Keratinocyte (primary cell): Measurements from ENCODE around the gene STRBP. TPM values are rescaled to one million over a fixed set of nuclear protein-coding genes. Genes with fewer than 3 reads are reported as not detected.

Source experiments
- DNase-seq: peaks from one replicate; pipeline ENCODE4 v3.0.0-alpha.2; 2011; ENCODE audit warnings: low read depth, missing footprints, low spot score
- FAIRE-seq: peaks from 2 replicates; lab custom pipeline; 2011; peaks lifted over from hg19 to GRCh38; lab: Jason Lieb, UNC
- H2AFZ ChIP-seq: 2 replicates; pipeline ENCODE4 v1.6.0; 2012; ENCODE audit warnings: low read length, control low read depth, inconsistent platforms; ENCODE audit not compliant: control insufficient read depth
- H3K27ac ChIP-seq: 2 replicates; pipeline ENCODE4 v1.5.1; 2011; ENCODE audit warnings: low read length; ENCODE audit not compliant: control insufficient read depth, insufficient read depth
- H3K27me3 ChIP-seq: 3 replicates; pipeline ENCODE4 v1.6.0; 2011; ENCODE audit warnings: low read length; ENCODE audit not compliant: control insufficient read depth, insufficient read depth; ENCODE audit errors: extremely low read depth
- H3K36me3 ChIP-seq, 2 experiments: 2 replicates in 1 of 2; 3 replicates in 1 of 2; pipeline ENCODE4 v1.5.1; 2011; ENCODE audit warnings: low read length in 2 of 2, mild to moderate bottlenecking in 1 of 2; ENCODE audit not compliant: control insufficient read depth in 2 of 2, insufficient read depth in 2 of 2; ENCODE audit errors: extremely low read depth in 1 of 2
- H3K4me1 ChIP-seq: 3 replicates; pipeline ENCODE4 v1.5.1; 2011; ENCODE audit warnings: low read length; ENCODE audit not compliant: control insufficient read depth, insufficient read depth; ENCODE audit errors: extremely low read depth
- H3K4me2 ChIP-seq: 3 replicates; pipeline ENCODE4 v1.6.0; 2011; ENCODE audit warnings: low read depth, low read length; ENCODE audit not compliant: control insufficient read depth, insufficient read depth; ENCODE audit errors: extremely low read depth
- H3K4me3 ChIP-seq, 3 experiments: fragments of 200-600 bp in 1 of 3; sonication (generic) in 1 of 3; 2 replicates in 2 of 3; 3 replicates in 1 of 3; pipeline ENCODE4 v1.5.1; 2011 to 2016; ENCODE audit warnings: low read length in 3 of 3, mild to moderate bottlenecking in 3 of 3, control low read depth in 2 of 3, inconsistent platforms in 1 of 3, low read depth in 1 of 3, mixed read lengths in 1 of 3, mixed run types in 1 of 3, moderate library complexity in 1 of 3; ENCODE audit not compliant: control insufficient read depth in 2 of 3, insufficient read depth in 2 of 3; ENCODE audit errors: extremely low read depth in 1 of 3
- H3K79me2 ChIP-seq: 2 replicates; pipeline ENCODE4 v1.6.0; 2012; ENCODE audit warnings: low read length; ENCODE audit not compliant: control insufficient read depth, insufficient read depth
- H3K9ac ChIP-seq: 3 replicates; pipeline ENCODE4 v1.6.0; 2011; ENCODE audit warnings: low read length; ENCODE audit not compliant: control insufficient read depth, insufficient read depth; ENCODE audit errors: extremely low read depth
- H3K9me1 ChIP-seq: 3 replicates; pipeline ENCODE4 v1.6.0; 2011; ENCODE audit warnings: low read length; ENCODE audit not compliant: control insufficient read depth, insufficient read depth; ENCODE audit errors: extremely low read depth
- H3K9me3 ChIP-seq: 2 replicates; pipeline ENCODE4 v1.5.1; 2012; ENCODE audit warnings: low read depth, low read length; ENCODE audit not compliant: control insufficient read depth
- H4K20me1 ChIP-seq: 3 replicates; pipeline ENCODE4 v1.6.0; 2011; ENCODE audit warnings: low read length; ENCODE audit not compliant: control insufficient read depth, insufficient read depth; ENCODE audit errors: extremely low read depth
- EZH2 ChIP-seq: IDR thresholded peaks from one replicate; pipeline ENCODE4 v1.6.1; 2012; ENCODE audit warnings: inconsistent platforms, mild to moderate bottlenecking, low read length, moderate library complexity
- dilution Hi-C: fragments of 300-500 bp; cut with MboI; formaldehyde crosslinking; loops from one replicate; pipeline ENCODE4 v1.7.0; 2020; ENCODE audit warnings: low sequenced_read_pairs; ENCODE audit not compliant: extremely low pct_ligation_motif_present
- polyA plus RNA-seq, 5 experiments: library from polyadenylated mRNA; depleted of rRNA in 3 of 5; stranded (reverse) in 3 of 5; stranded (forward) in 1 of 5; unstranded in 1 of 5; fragments of >200 nt; gene quantifications; 1 replicate in 1 of 5; 2 replicates in 3 of 5; 3 replicates in 1 of 5; pipeline versions ENCODE4 v1.2.1 to v1.2.3, GENCODE V29; 2011 to 2012; ENCODE audit warnings: missing spikeins in 2 of 5, low read depth in 1 of 5, low replicate concordance in 1 of 5
- TF ChIP-seq, protein P1 (sequence below), 3 experiments: IDR thresholded peaks in 1 of 3; conservative IDR thresholded peaks in 1 of 3; optimal IDR thresholded peaks in 1 of 3; 2 replicates in 2 of 3; 3 replicates in 1 of 3; pipeline versions ENCODE3 to v1.5.1; 2011; ENCODE audit warnings: low read length in 3 of 3, mild to moderate bottlenecking in 3 of 3, moderate library complexity in 2 of 3, control low read depth in 1 of 3, inconsistent platforms in 1 of 3; ENCODE audit not compliant: insufficient read depth in 2 of 3; ENCODE audit errors: extremely low read depth in 1 of 3

The STRBP gene
- polyA plus RNA-seq, 1 donor (not counting 4 experiments of a cell fraction or from before 2014, with no cell fraction given), result 11.3 TPM

DNA sequence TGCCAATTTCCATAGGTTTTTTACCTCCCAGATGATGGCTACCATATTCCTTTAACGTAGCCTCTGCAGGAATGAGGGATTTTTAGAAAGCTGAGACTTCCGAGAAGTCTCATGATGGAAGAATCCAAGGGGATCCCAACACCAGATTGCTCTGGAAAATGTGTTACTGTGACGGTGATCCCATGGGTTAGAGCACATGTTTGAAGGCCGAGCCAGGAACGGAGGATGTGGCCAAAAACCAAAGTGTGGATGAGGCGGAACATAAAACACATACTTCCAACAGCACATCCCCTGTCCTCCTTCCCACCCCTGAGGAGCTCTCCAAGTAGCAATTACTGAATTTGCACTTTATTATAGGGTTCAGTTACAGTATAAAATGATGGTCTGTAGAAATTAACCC, 152.3 kb downstream of the STRBP start:
- no peaks in the 10 kb centered on the region for H3K4me1 ChIP-seq
- peaks cover 0 to 2% of the 10 kb centered on the region in 2 experiments for H3K36me3 ChIP-seq
- no peak overlapping the region for H2AFZ ChIP-seq
- H3K9me3 ChIP-seq, result no peaks in the 10 kb centered on the region
- no peak overlapping the region for H3K27ac ChIP-seq
- peaks cover 2% of the 10 kb centered on the region for H3K9me1 ChIP-seq
- DNase-seq (no peak), FAIRE-seq (no peak)
- no peak overlapping the region for H3K9ac ChIP-seq
- H3K4me2 ChIP-seq, result no peak overlapping the region
- H3K4me3 ChIP-seq, result no peak overlapping the region
- no peaks in the 10 kb centered on the region for H3K79me2 ChIP-seq
- no peaks in the 10 kb centered on the region for H4K20me1 ChIP-seq
- H3K27me3 ChIP-seq, result no peaks in the 10 kb centered on the region
- dilution Hi-C loops, result no loop called here
- TF ChIP-seq EZH2, result no peak
- TF ChIP-seq, protein P1, sequence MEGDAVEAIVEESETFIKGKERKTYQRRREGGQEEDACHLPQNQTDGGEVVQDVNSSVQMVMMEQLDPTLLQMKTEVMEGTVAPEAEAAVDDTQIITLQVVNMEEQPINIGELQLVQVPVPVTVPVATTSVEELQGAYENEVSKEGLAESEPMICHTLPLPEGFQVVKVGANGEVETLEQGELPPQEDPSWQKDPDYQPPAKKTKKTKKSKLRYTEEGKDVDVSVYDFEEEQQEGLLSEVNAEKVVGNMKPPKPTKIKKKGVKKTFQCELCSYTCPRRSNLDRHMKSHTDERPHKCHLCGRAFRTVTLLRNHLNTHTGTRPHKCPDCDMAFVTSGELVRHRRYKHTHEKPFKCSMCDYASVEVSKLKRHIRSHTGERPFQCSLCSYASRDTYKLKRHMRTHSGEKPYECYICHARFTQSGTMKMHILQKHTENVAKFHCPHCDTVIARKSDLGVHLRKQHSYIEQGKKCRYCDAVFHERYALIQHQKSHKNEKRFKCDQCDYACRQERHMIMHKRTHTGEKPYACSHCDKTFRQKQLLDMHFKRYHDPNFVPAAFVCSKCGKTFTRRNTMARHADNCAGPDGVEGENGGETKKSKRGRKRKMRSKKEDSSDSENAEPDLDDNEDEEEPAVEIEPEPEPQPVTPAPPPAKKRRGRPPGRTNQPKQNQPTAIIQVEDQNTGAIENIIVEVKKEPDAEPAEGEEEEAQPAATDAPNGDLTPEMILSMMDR (optimal IDR thresholded peaks at IDR 0.05 in 1 of 3, IDR thresholded peaks at IDR 0.05 in 1 of 3, conservative IDR thresholded peaks at IDR 0.05 in 1 of 3; ENCODE audit: extremely low read depth in 1 of 3, insufficient read depth in 2 of 3, low read length in 3 of 3), result no peak

DNA sequence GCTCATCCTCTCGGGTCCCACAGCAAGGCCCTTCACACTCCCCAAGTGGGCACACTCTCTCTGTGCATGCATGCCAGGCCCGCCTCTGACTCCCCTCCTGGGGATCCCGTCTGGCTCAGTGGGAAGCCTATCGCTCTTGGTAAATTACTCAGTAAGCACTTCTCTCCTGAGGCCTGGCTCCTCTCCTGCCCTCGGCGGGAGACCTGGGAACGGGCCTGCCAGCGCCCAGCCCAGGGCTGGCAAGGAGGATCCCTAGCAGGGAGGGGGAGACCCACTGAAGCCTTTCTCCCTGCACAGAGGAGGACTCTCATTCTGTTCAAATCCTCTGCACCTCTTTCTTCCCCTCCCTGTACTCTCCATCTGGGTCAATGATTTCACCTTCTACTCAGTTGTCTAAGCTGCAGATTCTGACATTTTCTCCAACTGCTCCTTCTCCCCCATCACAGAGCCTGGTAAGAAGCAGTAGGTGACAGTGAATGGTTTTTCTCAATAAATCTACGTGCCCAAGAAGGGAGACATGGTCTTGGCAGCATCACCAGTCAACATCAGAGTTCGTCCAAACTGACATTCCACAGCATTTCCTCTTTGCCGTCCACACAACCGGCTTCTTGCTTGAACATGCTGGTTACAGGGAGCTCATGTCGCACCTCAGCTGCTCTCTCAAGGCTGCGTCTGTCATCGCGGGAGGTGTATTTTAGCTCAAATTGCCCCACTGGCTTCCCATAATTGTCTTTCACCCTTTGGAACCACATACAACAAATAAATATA, 153.1 kb downstream of the STRBP start:
- TF ChIP-seq EZH2, result no peak
- TF ChIP-seq, protein P1 (optimal IDR thresholded peaks at IDR 0.05 in 1 of 3, IDR thresholded peaks at IDR 0.05 in 1 of 3, conservative IDR thresholded peaks at IDR 0.05 in 1 of 3; ENCODE audit: extremely low read depth in 1 of 3, insufficient read depth in 2 of 3, low read length in 3 of 3), result no peak

More for the DNA sequence above, 153.1 kb downstream of the STRBP start:
- no peak overlapping the region for H2AFZ ChIP-seq
- no peak for FAIRE-seq
- no peaks in the 10 kb centered on the region for H3K4me1 ChIP-seq
- no peak overlapping the region for H3K4me3 ChIP-seq
- no peaks in the 10 kb centered on the region for H3K9me3 ChIP-seq
- no peak overlapping the region for H3K9ac ChIP-seq
- H3K9me1 ChIP-seq, result peaks cover 2% of the 10 kb centered on the region
- H3K27me3 ChIP-seq, result no peaks in the 10 kb centered on the region
- H3K79me2 ChIP-seq, result no peaks in the 10 kb centered on the region
- DNase-seq, result no peak
- no peak overlapping the region for H3K27ac ChIP-seq
- no peak overlapping the region for H3K4me2 ChIP-seq
- H4K20me1 ChIP-seq, result no peaks in the 10 kb centered on the region
- peaks cover 4% of the 10 kb centered on the region in 2 experiments for H3K36me3 ChIP-seq
- dilution Hi-C loops, result no loop called here
